Measurements from ENCODE around the gene CHRNE. TPM values are rescaled to one million over a fixed set of nuclear protein-coding genes. Genes with fewer than 3 reads are reported as not detected.
"Not testable (repeated sequence)": the region's sequence is repeated elsewhere in the genome, so short reads cannot be mapped to it uniquely, and the experiment has no call there.

CHRNE gene
- total RNA-seq, 1 donor from 2014 or later: 0.69 TPM

DNA sequence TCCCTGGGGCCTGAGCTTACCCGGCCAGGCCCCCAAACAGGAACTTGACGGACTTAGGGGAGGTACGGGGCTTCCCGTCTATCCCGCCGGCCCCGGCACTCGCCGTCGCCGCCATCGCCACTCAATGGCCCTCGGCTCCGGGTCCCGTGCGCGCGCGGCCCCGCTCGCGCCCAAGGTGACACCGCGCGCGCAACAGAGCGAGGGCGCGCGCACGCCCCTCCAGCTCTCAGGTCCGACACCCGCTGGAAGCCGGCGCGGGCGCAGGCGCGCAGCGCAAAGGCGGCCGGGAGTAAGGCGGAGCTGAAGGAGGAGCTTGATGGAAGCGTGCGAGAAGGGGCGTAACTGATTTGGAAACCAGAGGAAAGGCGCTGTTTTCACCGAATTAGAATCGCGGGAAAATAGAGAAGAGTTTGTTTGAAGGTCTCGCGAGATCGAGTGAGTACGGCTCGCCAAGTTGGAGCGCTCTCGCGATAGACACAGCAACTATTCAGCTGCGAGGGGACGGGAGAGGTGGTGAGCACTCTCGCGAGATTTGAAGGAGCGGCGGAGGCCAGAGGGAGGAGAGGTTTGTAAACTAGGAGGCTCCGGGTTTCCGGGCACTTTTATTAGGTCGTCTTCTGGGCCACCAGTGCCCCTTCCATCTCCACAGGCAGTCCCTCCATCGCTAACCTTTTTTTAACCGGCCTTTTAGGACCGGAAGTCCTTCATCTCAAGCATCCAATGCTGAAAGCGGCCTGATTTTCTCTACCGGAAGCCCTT lies 37.1 kb upstream of the CHRNE start, which contains the start of the genes RNF167 and SLC25A11:
RNF167 (plus strand) TSS at position 473 of the 759 bp plus-strand sequence. CDS start 642 bp downstream, outside the sequence.
SLC25A11 (minus strand) TSS at position 251 of the 759 bp plus-strand sequence; CDS start at position 115, 136 bp downstream.
- peak; percentile 99 for DNase-seq

DNA sequence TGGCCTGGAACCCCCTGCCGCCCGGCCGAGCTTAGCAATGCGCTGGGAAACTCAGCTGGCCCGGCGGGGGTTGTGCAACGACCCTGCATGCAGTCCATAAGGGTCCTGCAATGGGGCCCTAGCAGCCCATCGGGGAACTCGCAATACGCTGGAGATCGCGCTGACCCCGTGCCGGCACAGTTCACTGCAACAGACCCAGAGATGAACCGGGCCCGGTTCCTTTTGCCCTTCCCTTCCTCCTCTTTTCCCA lies 36.6 kb upstream of the CHRNE start:
- DNase-seq: no peak

DNA sequence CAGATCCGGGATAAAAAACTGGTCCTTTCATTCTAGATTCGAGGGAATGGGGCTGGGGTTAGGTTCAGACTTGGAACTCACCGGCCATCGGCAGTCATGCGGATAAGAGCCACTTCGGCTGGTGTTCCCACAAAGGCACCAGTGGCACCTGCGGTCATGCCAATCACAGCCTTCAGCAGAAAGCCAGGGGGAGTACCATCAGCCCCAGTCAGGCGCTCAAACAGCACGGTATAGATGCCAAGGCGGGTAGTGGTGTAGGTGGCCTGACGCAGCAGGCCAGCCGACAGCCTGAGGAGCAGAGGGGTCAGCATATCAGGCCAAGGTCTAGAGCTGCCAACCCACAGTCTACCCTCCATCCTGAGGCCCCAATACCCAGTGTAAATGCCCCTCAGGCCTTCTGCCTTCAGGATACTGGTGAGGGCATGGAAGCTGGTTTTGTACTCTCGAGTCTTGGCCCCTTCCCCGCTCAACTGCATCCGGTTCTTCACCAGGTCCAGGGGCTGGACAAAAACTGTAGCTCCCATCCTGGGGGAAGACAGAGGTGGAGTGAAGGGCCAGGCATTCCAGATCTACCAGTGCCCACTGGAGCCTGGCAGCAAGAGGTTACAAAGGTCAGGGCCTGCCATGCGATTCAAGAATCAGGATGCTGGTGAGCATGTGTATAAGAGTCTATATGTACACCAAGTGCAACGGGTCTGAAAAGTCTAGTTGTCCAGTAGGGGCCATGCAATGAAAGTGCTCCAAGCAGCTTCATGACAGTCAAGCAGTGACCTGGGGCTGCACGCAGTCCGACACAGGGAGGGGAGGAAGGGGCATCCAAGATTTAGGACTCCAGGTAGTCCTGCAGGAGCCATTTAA lies 36.0 kb upstream of the CHRNE start:
- no peak for DNase-seq

DNA sequence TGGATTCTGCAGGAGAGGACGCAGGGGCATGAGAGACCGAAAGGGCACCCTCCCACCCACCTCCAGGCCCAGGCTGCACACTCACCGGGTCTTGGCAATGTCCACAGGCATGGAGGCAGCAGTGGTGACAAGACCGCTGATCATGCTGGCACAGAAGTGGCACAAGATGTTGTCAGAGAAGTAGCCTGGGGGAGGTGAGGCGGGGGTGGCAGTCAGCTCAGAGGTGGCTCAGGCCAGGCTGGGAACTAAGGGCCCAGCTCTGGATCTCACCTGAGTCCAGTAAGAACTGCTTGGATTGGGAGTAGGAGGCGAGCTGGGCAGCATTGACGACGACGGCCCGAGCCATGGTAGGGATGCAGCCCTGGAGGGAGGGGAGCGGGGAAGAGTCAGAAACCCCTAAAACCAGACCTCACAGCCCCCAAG lies 35.2 kb upstream of the CHRNE start:
- DNase-seq: no peak

- DNase-seq: no peak
These were observed 34.7 kb upstream of the CHRNE start for GRCh38 chr17:4937553-4937952.

DNA sequence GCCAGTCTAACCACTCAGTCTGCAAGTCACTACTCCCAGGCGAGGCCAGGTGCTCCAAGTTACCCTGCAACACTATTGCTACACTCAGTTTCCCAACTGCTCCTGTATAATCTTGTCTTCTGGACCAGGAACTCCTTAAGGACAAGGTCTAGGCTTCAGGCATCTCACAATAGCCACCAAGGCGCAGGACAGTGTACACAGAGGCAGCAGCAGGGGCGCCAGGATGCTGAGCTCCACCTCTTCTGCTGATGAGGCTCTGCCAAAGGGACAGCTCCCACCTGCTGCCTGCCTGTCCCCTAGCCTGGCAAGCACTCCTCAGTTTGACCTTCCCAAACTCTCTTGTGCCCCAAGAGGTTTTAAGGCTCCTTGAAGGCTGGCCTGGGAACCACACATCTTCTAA lies 33.5 kb upstream of the CHRNE start:
- DNase-seq: no peak

- DNase-seq: no peak
These were observed 32.8 kb upstream of the CHRNE start for GRCh38 chr17:4935650-4936049.

- DNase-seq: no peak
These were observed 31.5 kb upstream of the CHRNE start for GRCh38 chr17:4934173-4934979.

GRCh38 chr17:4933646-4934045 lies 30.7 kb upstream of the CHRNE start:
- DNase-seq: no peak

DNA sequence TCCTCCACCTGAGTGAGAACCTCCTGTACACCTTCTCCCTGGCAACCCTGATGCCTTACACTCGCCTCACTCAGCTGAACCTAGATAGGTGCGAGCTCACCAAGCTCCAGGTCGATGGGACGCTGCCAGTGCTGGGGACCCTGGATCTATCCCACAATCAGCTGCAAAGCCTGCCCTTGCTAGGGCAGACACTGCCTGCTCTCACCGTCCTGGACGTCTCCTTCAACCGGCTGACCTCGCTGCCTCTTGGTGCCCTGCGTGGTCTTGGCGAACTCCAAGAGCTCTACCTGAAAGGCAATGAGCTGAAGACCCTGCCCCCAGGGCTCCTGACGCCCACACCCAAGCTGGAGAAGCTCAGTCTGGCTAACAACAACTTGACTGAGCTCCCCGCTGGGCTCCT lies 29.9 kb upstream of the CHRNE start:
- no peak for DNase-seq

DNA sequence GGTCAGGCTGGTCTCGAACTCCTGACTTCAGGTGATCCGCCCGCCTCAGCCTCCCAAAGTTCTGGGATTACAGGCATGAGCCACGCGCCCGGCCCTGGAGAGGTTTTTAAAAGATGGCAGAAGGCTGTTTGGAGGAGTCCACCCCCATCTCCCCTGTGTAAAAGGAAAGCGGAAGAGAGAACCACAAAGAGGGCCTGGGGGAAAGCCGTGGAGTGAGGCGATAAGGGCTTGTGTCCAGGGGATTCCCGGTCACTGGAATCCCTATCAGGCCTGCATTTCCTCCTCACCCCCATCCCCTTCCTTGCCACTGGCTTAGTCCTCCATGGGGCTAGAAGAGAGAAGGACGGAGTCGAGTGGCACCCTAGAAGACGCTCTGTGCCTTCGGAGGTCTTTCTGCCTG lies 29.1 kb upstream of the CHRNE start, which contains the start of gene GP1BA:
GP1BA (plus strand) TSS at position 315 of the 400 bp plus-strand sequence. CDS start 328 bp downstream, outside the sequence.
- no peak for DNase-seq

DNA sequence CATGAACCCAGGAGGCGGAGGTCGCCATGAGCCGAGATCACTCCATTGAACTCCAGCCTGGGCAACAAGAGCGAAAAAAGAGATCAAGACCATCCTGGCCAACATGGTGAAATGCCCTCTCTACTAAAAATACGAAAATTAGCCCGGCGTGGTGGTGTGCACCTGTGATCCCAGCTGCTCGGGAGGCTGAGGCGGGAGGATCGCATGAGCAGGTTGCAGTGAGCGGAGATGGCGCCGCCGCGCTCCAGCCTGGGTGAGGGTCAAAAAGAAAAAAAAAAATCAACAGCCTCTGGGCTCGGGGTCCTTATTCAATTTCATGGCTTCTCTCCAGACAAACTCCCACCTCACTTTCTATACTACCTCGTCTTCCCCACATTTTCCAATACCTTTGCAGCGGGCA lies 26.0 kb upstream of the CHRNE start:
- DNase-seq: no peak

GRCh38 chr17:4926577-4927335 lies 23.9 kb upstream of the CHRNE start:
- not testable (repeated sequence) for DNase-seq

- no peak for DNase-seq
These were observed 18.4 kb upstream of the CHRNE start for GRCh38 chr17:4921320-4921719.

DNA sequence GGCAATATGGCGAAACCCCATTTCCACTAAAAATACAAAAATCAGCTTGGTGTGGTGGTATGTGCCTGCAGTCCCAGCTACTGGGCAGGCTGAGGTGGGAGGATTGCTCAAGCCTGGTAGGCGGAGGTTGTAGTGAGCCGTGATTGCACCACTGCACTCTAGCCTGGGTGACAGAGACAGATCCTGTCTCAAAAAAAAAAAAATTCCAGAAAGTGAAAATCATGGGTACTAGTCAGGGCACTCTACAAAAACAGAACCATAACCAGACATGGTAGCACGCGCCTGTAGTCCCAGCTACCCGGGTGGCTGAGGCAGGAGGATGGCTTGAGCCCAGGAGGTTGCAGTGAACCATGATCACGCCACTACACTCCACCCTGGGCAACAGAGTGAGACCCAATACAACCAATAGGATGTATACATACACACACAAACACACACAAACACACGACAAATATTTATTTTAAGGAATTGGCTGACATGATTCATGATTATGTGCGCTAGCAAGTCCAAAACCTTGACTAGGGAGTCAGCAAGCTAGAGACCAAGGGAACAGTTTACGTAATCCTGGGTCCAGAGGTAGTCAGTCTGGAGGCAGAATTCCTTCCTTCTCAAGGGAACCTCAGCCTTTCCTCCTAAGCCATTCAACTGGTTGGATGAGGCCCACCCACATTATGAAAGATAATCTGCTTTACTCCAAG lies 17.6 kb upstream of the CHRNE start:
- DNase-seq: no peak

DNA sequence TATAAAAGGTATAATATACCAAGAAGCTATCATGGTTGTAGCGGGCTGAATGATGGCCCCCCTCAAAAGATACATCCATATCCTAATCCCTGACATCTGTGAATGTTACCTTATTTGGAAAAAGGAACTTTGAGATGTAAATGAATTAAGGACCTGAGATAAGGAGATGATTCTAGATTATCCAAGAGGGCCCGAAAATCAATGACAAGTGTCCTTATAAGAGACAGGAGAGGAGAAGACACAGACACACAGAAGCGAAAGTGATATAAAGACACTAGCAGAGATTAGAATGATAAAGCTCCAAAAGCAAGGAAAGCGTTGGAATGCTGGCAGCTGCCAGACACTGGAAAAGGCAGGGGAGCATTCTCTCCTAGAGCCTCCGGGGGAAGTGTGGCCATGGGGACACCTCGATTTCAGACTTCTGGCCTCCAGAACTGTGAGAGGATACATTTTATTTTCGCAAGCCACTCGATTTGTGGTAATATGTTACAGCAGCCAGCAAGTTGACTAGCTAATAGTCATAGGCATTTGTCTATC lies 16.7 kb upstream of the CHRNE start:
- DNase-seq: no peak

DNA sequence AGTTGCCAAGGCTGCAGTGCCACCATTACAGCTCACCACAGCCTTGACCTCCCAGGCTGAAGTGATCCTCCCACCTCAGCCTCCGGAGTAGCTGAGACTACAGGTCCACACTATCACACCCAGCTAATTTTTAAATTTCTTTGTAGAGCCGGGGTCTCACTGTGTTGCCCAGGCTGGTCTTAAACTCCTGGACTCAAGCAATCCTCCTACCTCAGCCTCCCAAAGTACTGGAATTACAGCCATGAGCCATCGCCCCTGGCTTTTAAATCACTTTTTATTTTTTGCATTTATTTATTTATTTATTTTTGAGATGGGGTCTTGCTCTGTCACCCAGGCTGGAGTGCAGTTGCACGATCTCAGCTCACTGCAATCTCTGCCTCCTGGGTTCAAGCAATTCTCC lies 11.7 kb upstream of the CHRNE start:
- DNase-seq: not testable (repeated sequence)

DNA sequence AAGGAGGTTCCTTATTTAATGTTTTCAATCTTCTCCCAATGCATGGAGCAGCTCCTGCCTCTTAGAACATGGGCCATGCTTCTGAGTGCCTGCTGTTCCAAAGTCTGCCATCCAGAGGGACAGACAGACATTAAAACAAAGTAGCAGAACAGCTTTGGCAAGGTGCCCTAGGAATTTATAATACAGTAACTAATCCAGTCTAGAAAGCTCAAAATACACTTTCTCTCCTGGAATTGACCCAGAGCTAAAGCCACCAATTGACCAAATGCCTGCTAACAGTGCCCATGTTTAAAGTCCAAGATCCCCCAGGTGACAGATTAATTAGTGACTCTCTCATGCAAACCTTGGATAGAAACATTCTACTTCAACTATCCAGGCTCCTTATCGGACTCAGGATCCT lies 11.1 kb upstream of the CHRNE start:
- no peak for DNase-seq

- peak; percentile 90 for DNase-seq
These were observed 6.0 kb upstream of the CHRNE start for GRCh38 chr17:4908711-4909496.

DNA sequence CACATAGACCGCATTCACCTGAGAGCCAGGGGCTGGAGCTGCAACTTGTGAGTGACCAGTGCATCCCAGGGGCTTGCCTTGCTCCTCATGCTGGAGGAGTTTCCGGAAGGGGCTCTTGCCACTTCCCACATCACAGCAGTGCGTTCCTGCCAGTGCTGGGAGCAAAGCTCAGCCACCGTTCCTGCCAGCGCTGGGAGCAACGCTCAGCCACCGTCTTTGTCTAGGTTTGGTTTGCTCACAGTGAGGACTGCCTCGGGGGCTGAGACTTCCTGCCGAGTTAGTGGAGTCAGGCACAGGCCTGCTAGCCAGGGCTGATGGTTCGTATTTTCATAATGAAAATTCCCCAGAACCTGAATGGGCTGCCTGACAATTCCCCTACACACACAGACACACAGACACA lies 5.4 kb upstream of the CHRNE start:
- no peak for DNase-seq

Measured in skin of body (tissue), 2 donors.